NCI-H2107 (cell line): ENCODE measurements around the gene PDE4D.

Source experiments
- DNase-seq: peaks from one replicate; lab custom pipeline; 2025; lab: John Stamatoyannopoulos, UW

Gene PDE4D

GRCh38 chr5:59249160-59249559, 644.4 kb downstream of the PDE4D start:
- no peak for DNase-seq

- DNase-seq, result no peak
Measured at GRCh38 chr5:59246882-59247281, 646.6 kb downstream of the PDE4D start.

GRCh38 chr5:59246145-59246869, 647.2 kb downstream of the PDE4D start:
- no peak for DNase-seq

- no peak for DNase-seq
Measured at GRCh38 chr5:59245198-59245597, 648.3 kb downstream of the PDE4D start.

GRCh38 chr5:59241552-59241951, 652.0 kb downstream of the PDE4D start:
- no peak for DNase-seq

- DNase-seq, result no peak
Measured at GRCh38 chr5:59241119-59241518, 652.4 kb downstream of the PDE4D start.

GRCh38 chr5:59238126-59238902, 655.2 kb downstream of the PDE4D start:
- DNase-seq, result no peak

- DNase-seq, result no peak
Measured at GRCh38 chr5:59236986-59237385, 656.5 kb downstream of the PDE4D start.

- no peak for DNase-seq
Measured at GRCh38 chr5:59236448-59236847, 657.1 kb downstream of the PDE4D start.

- no peak for DNase-seq
Measured at GRCh38 chr5:59234236-59234635, 659.3 kb downstream of the PDE4D start.

- no peak for DNase-seq
Measured at GRCh38 chr5:59231221-59231931, 662.1 kb downstream of the PDE4D start.

- no peak for DNase-seq
Measured at GRCh38 chr5:59222687-59223511, 670.6 kb downstream of the PDE4D start.

GRCh38 chr5:59221769-59222168, 671.8 kb downstream of the PDE4D start:
- DNase-seq, result no peak

- DNase-seq, result no peak
Measured at GRCh38 chr5:59218424-59219045, 675.0 kb downstream of the PDE4D start.

GRCh38 chr5:59216841-59217240, 676.7 kb downstream of the PDE4D start:
- DNase-seq, result no peak

GRCh38 chr5:59212596-59212995, 680.9 kb downstream of the PDE4D start:
- DNase-seq, result no peak

GRCh38 chr5:59209758-59210359, 683.7 kb downstream of the PDE4D start:
- no peak for DNase-seq

- no peak for DNase-seq
Measured at GRCh38 chr5:59208474-59208873, 685.1 kb downstream of the PDE4D start.

GRCh38 chr5:59207401-59207800, 686.1 kb downstream of the PDE4D start:
- DNase-seq, result no peak

GRCh38 chr5:59206132-59206581, 687.4 kb downstream of the PDE4D start:
- DNase-seq, result no peak
